Esophagus (tissue), 2 donors: ENCODE results near the gene ACP5. TPM values are rescaled to one million over a fixed set of nuclear protein-coding genes. Genes with fewer than 3 reads are reported as not detected.

Experiments
- H3K27ac ChIP-seq, 2 donors: one replicate each; pipeline ENCODE4 v1.5.1; 2013; ENCODE audit warnings: low read depth in 2 of 2, mild to moderate bottlenecking in 2 of 2, inconsistent platforms in 1 of 2, low read length in 1 of 2, moderate library complexity in 1 of 2
- H3K27me3 ChIP-seq, 2 donors: one replicate each; pipeline ENCODE4 v1.6.1; 2013; ENCODE audit warnings: low read length in 2 of 2, control low read depth in 1 of 2, mild to moderate bottlenecking in 1 of 2; ENCODE audit not compliant: insufficient read depth in 2 of 2, control insufficient read depth in 1 of 2
- H3K36me3 ChIP-seq, 2 donors: one replicate each; pipeline ENCODE4 v1.6.1; 2013; ENCODE audit warnings: low read length in 1 of 2; ENCODE audit not compliant: control insufficient read depth in 2 of 2, insufficient read depth in 2 of 2
- H3K4me1 ChIP-seq, 2 donors: one replicate each; pipeline ENCODE4 v1.6.1; 2013; ENCODE audit warnings: low read length in 1 of 2; ENCODE audit not compliant: control insufficient read depth in 2 of 2, insufficient read depth in 2 of 2
- H3K4me3 ChIP-seq, 2 donors: one replicate each; pipeline ENCODE4 v1.5.1; 2013; ENCODE audit warnings: low read length in 2 of 2, mild to moderate bottlenecking in 2 of 2, low read depth in 1 of 2, moderate library complexity in 1 of 2
- H3K9me3 ChIP-seq, 2 donors: one replicate each; pipeline ENCODE4 v1.6.1; 2013; ENCODE audit warnings: mild to moderate bottlenecking in 2 of 2, low read depth in 1 of 2, low read length in 1 of 2, moderate library complexity in 1 of 2; ENCODE audit not compliant: control insufficient read depth in 2 of 2, insufficient read depth in 1 of 2
- WGBS, 2 donors: extraction: QIAGEN DNeasy Blood & Tissue Kit; methylation state at CpG; one replicate each; pipeline ENCODE4 v1.1.7; 2013; 5-methylcytosine and 5-hydroxymethylcytosine counted together
- polyA plus RNA-seq, 2 donors: library from polyadenylated mRNA; stranded (reverse); fragments of 200-250 nt; gene quantifications; one replicate each; pipeline ENCODE4 v1.2.3, GENCODE V29; 2013
- donor health status: healthy with polysubstance abuse.
- donor health status: Bipolar disorder and iron deficiency.

Gene ACP5
- polyA plus RNA-seq, 2 donors: 23.5 to 33.9 TPM

- H3K4me3 ChIP-seq: peak overlapping the region; percentile 14 to 25
Observed at GRCh38 chr19:11535792-11536595, 41.5 kb downstream of the ACP5 start.

GRCh38 chr19:11534948-11535347 is 42.5 kb downstream of the ACP5 start:
- Histone ChIP-seq H3K9me3 (no peaks in the 10 kb centered on the region), H3K4me1 (no peaks in the 10 kb centered on the region), H3K36me3 (no peaks in the 10 kb centered on the region), H3K27ac (peak overlapping the region in 1 of 2 donors; percentile 6), H3K4me3 (no peak overlapping the region), H3K27me3 (no peaks in the 10 kb centered on the region)
- whole genome bisulfite sequencing, 2 donors: 41 to 62% methylated on average over 5 of the region's 5 CpGs

More at GRCh38 chr19:11535792-11536595, 41.5 kb downstream of the ACP5 start:
- Histone ChIP-seq H3K36me3 (no peaks in the 10 kb centered on the region), H3K4me1 (no peaks in the 10 kb centered on the region), H3K9me3 (no peaks in the 10 kb centered on the region), H3K27ac (peak overlapping the region; percentile 47 to 85), H3K27me3 (no peaks in the 10 kb centered on the region)
- 13 to 14% methylated on average over 54 of the region's 54 CpGs for WGBS, 2 donors

- Histone ChIP-seq H3K4me1 (no peaks in the 10 kb centered on the region), H3K27ac (no peak overlapping the region), H3K27me3 (no peaks in the 10 kb centered on the region), H3K4me3 (no peak overlapping the region), H3K9me3 (no peaks in the 10 kb centered on the region), H3K36me3 (no peaks in the 10 kb centered on the region)
- 77 to 82% methylated on average over 1 of the region's 1 CpG for WGBS, 2 donors
Observed at GRCh38 chr19:11534538-11534937, 42.9 kb downstream of the ACP5 start.

GRCh38 chr19:11530432-11530831 is 47.0 kb downstream of the ACP5 start:
- Histone ChIP-seq H3K4me3 (no peak overlapping the region), H3K4me1 (peaks cover 0 to 4% of the 10 kb centered on the region in 2 donors), H3K27me3 (no peaks in the 10 kb centered on the region), H3K36me3 (no peaks in the 10 kb centered on the region), H3K9me3 (no peaks in the 10 kb centered on the region), H3K27ac (no peak overlapping the region)
- whole genome bisulfite sequencing, 2 donors: 23 to 35% methylated on average over 9 of the region's 9 CpGs

- no peaks in the 10 kb centered on the region for H3K9me3 ChIP-seq
- peak within 1 kb of the TSS; percentile 64 to 90 for H3K4me3 ChIP-seq
- H3K27me3 ChIP-seq: no peaks in the 10 kb centered on the region
- WGBS, 2 donors: 0% methylated on average over 47 of the region's 47 CpGs
- H3K27ac ChIP-seq: peak within 1 kb of the TSS; percentile 91
- H3K4me1 ChIP-seq: peaks cover 0 to 4% of the 10 kb centered on the region in 2 donors
- H3K36me3 ChIP-seq: no peaks in the 10 kb centered on the region
Observed at GRCh38 chr19:11528551-11529341, 48.7 kb downstream of the ACP5 start, which contains the start of gene ECSIT. TSS of gene ECSIT (minus strand) at chr19:11529134. CDS start at chr19:11519170, 9,964 bp downstream.

Other genes with a start within 250 kb of the ACP5 start
- 10 to 100 TPM; 21.7 to 25.7 TPM for gene RAB3D, start 238.0 kb downstream of the ACP5 start, polyA plus RNA-seq
- gene TMEM205, start 231.4 kb downstream of the ACP5 start, polyA plus RNA-seq: 10 to 100 TPM; 39.8 to 67.1 TPM
- 10 to 100 TPM; 22.5 to 47.6 TPM for gene CCDC159, start 231.1 kb downstream of the ACP5 start, polyA plus RNA-seq
- 1 to 10 TPM; 7.3 to 8.6 TPM for gene PLPPR2, start 222.2 kb downstream of the ACP5 start, polyA plus RNA-seq
- 1 to 10 TPM; 2.2 to 2.8 TPM for gene SWSAP1, start 203.0 kb downstream of the ACP5 start, polyA plus RNA-seq
- 1 to 10 TPM; 1.2 to 1.4 TPM for gene EPOR, start 193.3 kb downstream of the ACP5 start, polyA plus RNA-seq
- 1 to 10 TPM in 1 of 2 donors, under 1 TPM in 1; 0.87 to 3.6 TPM for gene RGL3, start 158.3 kb downstream of the ACP5 start, polyA plus RNA-seq
- under 1 TPM; 0.06 to 0.20 TPM for gene ODAD3, start 142.5 kb downstream of the ACP5 start, polyA plus RNA-seq
- gene PRKCSH, start 142.0 kb downstream of the ACP5 start, polyA plus RNA-seq: 10 to 100 TPM; 76.7 to 86.9 TPM
- gene ELAVL3, start 96.6 kb downstream of the ACP5 start, polyA plus RNA-seq: not detected
- gene ZNF653, start 71.8 kb downstream of the ACP5 start, polyA plus RNA-seq: 1 to 10 TPM; 6.2 to 9.2 TPM
- 10 to 100 TPM; 36.3 to 41.2 TPM for gene ECSIT, start 48.5 kb downstream of the ACP5 start, polyA plus RNA-seq
- 100 to 1,000 TPM in 1 of 2 donors, 10 to 100 TPM in 1; 85.0 to 234 TPM for gene CNN1, start 38.8 kb downstream of the ACP5 start, polyA plus RNA-seq
- gene ELOF1, start 18.4 kb downstream of the ACP5 start, polyA plus RNA-seq: 10 to 100 TPM; 43.4 to 46.6 TPM
- gene ZNF627, start 19.8 kb upstream of the ACP5 start, polyA plus RNA-seq: 1 to 10 TPM; 2.5 to 3.0 TPM
- 1 to 10 TPM; 6.6 to 9.5 TPM for gene ZNF823, start 161.3 kb upstream of the ACP5 start, polyA plus RNA-seq
- 1 to 10 TPM; 1.6 to 2.2 TPM for gene ZNF441, start 189.4 kb upstream of the ACP5 start, polyA plus RNA-seq
- gene ZNF491, start 220.9 kb upstream of the ACP5 start, polyA plus RNA-seq: under 1 TPM; 0.19 to 0.53 TPM
- gene ZNF440, start 236.6 kb upstream of the ACP5 start, polyA plus RNA-seq: 10 to 100 TPM in 1 of 2 donors, 1 to 10 TPM in 1; 5.1 to 16.1 TPM